ENCODE results near the gene LRRC38.

LRRC38 gene

DNA sequence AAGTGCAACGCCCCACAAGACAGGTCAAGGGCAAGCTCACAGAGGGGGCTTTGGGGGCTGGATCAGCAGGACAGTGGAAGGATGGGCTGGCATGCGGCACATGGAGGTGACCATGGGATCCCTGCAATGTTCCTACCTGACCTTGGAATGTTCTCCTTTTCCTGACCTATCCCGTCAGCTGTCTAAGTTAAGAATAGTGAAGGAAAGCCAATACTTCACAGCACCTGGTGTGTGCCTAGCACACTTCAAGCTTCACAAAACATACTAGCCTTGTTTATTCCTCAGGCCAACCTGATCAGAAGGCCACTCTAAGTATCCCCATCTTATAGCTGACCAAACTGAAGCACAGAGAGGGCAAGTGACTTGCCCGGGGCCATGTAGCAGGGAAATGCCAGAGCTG is 31.2 kb downstream of the LRRC38 start:
- H3K36me3 ChIP-seq (ENCODE audit: insufficient read depth, low read length) = no peaks in the 10 kb centered on the region
- H3F3A ChIP-seq (ENCODE audit: insufficient read depth, low read length) = no peaks in the 10 kb centered on the region
- H3K4me2 ChIP-seq (ENCODE audit: low read length) = no peak overlapping the region
- H3K9ac ChIP-seq (ENCODE audit: low read length) = no peak overlapping the region
- no peak overlapping the region for H3K27ac ChIP-seq (ENCODE audit: low read depth, low read length, poor library complexity, severe bottlenecking)
- no peak overlapping the region for H3K4me3 ChIP-seq (ENCODE audit: low read depth, low read length, poor library complexity, severe bottlenecking)
- H2AFZ ChIP-seq (ENCODE audit: low read length) = no peak overlapping the region
- H3K79me2 ChIP-seq (ENCODE audit: insufficient read depth, low read length) = no peaks in the 10 kb centered on the region
- H3K27me3 ChIP-seq (ENCODE audit: insufficient read depth, low read length) = no peaks in the 10 kb centered on the region
- H3K4me1 ChIP-seq (ENCODE audit: insufficient read depth, low read length, severe bottlenecking) = no peaks in the 10 kb centered on the region
- no peak for TF ChIP-seq CTCF (IDR thresholded peaks at IDR 0.05; ENCODE audit: low read length)
- no peak for TF ChIP-seq EZH2 (IDR thresholded peaks at IDR 0.05; ENCODE audit: borderline replicate concordance, low read length)
- H3K9me2 ChIP-seq (ENCODE audit: low read depth, low read length) = no peaks in the 10 kb centered on the region
- H4K20me1 ChIP-seq (ENCODE audit: insufficient read depth, low read length) = no peaks in the 10 kb centered on the region
- H3K9me3 ChIP-seq (ENCODE audit: low read length) = no peaks in the 10 kb centered on the region

DNA sequence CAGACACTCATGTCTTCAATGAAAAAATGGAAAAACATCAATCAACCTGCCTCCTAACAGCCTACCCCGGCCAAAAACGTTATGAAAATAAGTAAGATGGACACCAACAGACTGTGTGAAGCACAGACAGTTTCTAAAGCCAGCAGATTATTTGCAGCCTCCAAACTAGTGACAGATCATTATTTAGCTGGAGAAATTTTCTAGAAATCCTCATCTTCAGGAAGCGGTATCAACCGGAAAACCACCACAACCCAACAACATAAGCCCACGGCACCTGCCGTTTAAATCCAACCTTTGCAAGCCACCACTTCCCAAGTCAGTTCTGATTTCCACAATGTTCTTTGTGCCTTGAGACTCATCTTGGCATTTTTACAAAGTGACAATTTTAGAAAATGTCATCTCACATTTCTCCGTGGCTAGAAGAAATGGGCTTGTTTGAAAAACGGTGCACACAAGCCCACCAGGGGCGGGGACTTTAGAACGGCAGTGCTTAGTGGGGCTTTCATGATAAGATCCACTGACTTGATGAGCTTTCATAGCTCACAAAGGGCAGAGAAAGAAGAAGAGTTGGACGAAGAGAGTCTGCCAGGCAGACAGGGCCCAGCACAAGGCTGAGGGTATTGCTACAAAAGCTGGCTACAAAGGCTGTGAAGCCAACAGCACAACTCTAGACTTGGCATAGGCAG is 34.5 kb downstream of the LRRC38 start:
- TF ChIP-seq CTCF (IDR thresholded peaks at IDR 0.05; ENCODE audit: low read length) (no peak), EZH2 (IDR thresholded peaks at IDR 0.05; ENCODE audit: borderline replicate concordance, low read length) (no peak)

DNA sequence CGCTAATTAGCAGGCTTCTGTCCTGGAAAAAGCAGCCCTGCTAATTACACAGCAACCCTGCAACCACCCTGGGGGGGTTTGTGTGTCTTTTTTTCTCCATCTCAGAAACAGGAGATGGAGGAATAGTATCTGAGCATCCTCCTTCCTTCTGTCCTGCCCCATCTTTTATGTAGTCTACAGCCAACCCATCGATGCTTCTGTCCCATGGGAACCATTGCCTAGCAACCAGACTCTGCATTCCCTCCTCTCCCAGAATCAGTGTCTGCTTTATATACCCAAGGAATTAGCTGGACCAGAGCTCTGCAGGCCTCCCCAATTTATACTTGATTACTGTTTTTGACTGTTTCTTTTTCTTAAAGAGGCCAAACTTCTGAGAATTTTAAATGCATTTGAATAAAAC is 35.1 kb downstream of the LRRC38 start:
- Histone ChIP-seq H3K36me3 (ENCODE audit: insufficient read depth, low read length) (no peaks in the 10 kb centered on the region), H4K20me1 (ENCODE audit: insufficient read depth, low read length) (no peaks in the 10 kb centered on the region), H3K4me1 (ENCODE audit: insufficient read depth, low read length, severe bottlenecking) (no peaks in the 10 kb centered on the region), H3K27ac (ENCODE audit: low read depth, low read length, poor library complexity, severe bottlenecking) (no peak overlapping the region), H3K79me2 (ENCODE audit: insufficient read depth, low read length) (no peaks in the 10 kb centered on the region), H3K4me3 (ENCODE audit: low read depth, low read length, poor library complexity, severe bottlenecking) (no peak overlapping the region), H3K9ac (ENCODE audit: low read length) (no peak overlapping the region), H2AFZ (ENCODE audit: low read length) (no peak overlapping the region), H3K4me2 (ENCODE audit: low read length) (no peak overlapping the region), H3K9me2 (ENCODE audit: low read depth, low read length) (no peaks in the 10 kb centered on the region), H3K9me3 (ENCODE audit: low read length) (no peaks in the 10 kb centered on the region), H3F3A (ENCODE audit: insufficient read depth, low read length) (no peaks in the 10 kb centered on the region), H3K27me3 (ENCODE audit: insufficient read depth, low read length) (no peaks in the 10 kb centered on the region)
- TF ChIP-seq CTCF (IDR thresholded peaks at IDR 0.05; ENCODE audit: low read length) (no peak), EZH2 (IDR thresholded peaks at IDR 0.05; ENCODE audit: borderline replicate concordance, low read length) (no peak)

More for the DNA sequence above, 34.5 kb downstream of the LRRC38 start:
- H3K36me3 ChIP-seq (ENCODE audit: insufficient read depth, low read length) = no peaks in the 10 kb centered on the region
- H3F3A ChIP-seq (ENCODE audit: insufficient read depth, low read length) = no peaks in the 10 kb centered on the region
- no peaks in the 10 kb centered on the region for H3K9me3 ChIP-seq (ENCODE audit: low read length)
- no peaks in the 10 kb centered on the region for H3K79me2 ChIP-seq (ENCODE audit: insufficient read depth, low read length)
- no peaks in the 10 kb centered on the region for H3K9me2 ChIP-seq (ENCODE audit: low read depth, low read length)
- H3K4me2 ChIP-seq (ENCODE audit: low read length) = no peak overlapping the region
- H2AFZ ChIP-seq (ENCODE audit: low read length) = no peak overlapping the region
- H3K4me3 ChIP-seq (ENCODE audit: low read depth, low read length, poor library complexity, severe bottlenecking) = no peak overlapping the region
- H4K20me1 ChIP-seq (ENCODE audit: insufficient read depth, low read length) = no peaks in the 10 kb centered on the region
- no peak overlapping the region for H3K27ac ChIP-seq (ENCODE audit: low read depth, low read length, poor library complexity, severe bottlenecking)
- no peak overlapping the region for H3K9ac ChIP-seq (ENCODE audit: low read length)
- H3K27me3 ChIP-seq (ENCODE audit: insufficient read depth, low read length) = no peaks in the 10 kb centered on the region
- no peaks in the 10 kb centered on the region for H3K4me1 ChIP-seq (ENCODE audit: insufficient read depth, low read length, severe bottlenecking)

All from OCI-LY1 (cell line).